Stimulated activated CD8-positive, alpha-beta memory T cell treated with anti-CD3 and anti-CD28 coated beads, Interleukin-4, amount 100 ng/mL, for 1 hour (primary cell): ENCODE measurements around the gene TNFRSF11A.

Experiments
- DNase-seq, 2 donors: peaks; one replicate each; pipeline ENCODE4 v3.0.0-alpha.2; 2020; ENCODE audit warnings: low read depth in 2 of 2, low spot score in 1 of 2

The TNFRSF11A gene

GRCh38 chr18:62324181-62324828, 805 bp upstream of the TNFRSF11A start:
- DNase-seq = no peak

GRCh38 chr18:62325806-62326645, 916 bp downstream of the TNFRSF11A start:
- DNase-seq = no peak

- no peak for DNase-seq
Measured at GRCh38 chr18:62326646-62327348, 1.7 kb downstream of the TNFRSF11A start.

GRCh38 chr18:62327977-62328376, 2.9 kb downstream of the TNFRSF11A start:
- no peak for DNase-seq

GRCh38 chr18:62328586-62329525, 3.7 kb downstream of the TNFRSF11A start:
- DNase-seq = no peak

- no peak for DNase-seq
Measured at GRCh38 chr18:62329691-62330454, 4.8 kb downstream of the TNFRSF11A start.

- no peak for DNase-seq
Measured at GRCh38 chr18:62330650-62331049, 5.5 kb downstream of the TNFRSF11A start.

- DNase-seq = no peak
Measured at GRCh38 chr18:62331581-62332356, 6.7 kb downstream of the TNFRSF11A start.

- DNase-seq = no peak
Measured at GRCh38 chr18:62332431-62332830, 7.3 kb downstream of the TNFRSF11A start.

GRCh38 chr18:62332964-62333695, 8.0 kb downstream of the TNFRSF11A start:
- no peak for DNase-seq

- no peak for DNase-seq
Measured at GRCh38 chr18:62334120-62334519, 9.0 kb downstream of the TNFRSF11A start.

- DNase-seq = no peak
Measured at GRCh38 chr18:62335494-62335893, 10.4 kb downstream of the TNFRSF11A start.

GRCh38 chr18:62336618-62337017, 11.5 kb downstream of the TNFRSF11A start:
- DNase-seq = no peak

- no peak for DNase-seq
Measured at GRCh38 chr18:62337336-62337735, 12.2 kb downstream of the TNFRSF11A start.

- DNase-seq = no peak
Measured at GRCh38 chr18:62338446-62339105, 13.5 kb downstream of the TNFRSF11A start.

GRCh38 chr18:62339106-62339988, 14.2 kb downstream of the TNFRSF11A start:
- DNase-seq = no peak

GRCh38 chr18:62340996-62341395, 15.9 kb downstream of the TNFRSF11A start:
- no peak for DNase-seq
